ENCODE measurements around the gene RAB31.
"Not testable (repeated sequence)": the region's sequence is repeated elsewhere in the genome, so short reads cannot be mapped to it uniquely, and the experiment has no call there.

The RAB31 gene

GRCh38 chr18:9894454-9895068 is 186.5 kb downstream of the RAB31 start:
- DNase-seq: no peak

DNA sequence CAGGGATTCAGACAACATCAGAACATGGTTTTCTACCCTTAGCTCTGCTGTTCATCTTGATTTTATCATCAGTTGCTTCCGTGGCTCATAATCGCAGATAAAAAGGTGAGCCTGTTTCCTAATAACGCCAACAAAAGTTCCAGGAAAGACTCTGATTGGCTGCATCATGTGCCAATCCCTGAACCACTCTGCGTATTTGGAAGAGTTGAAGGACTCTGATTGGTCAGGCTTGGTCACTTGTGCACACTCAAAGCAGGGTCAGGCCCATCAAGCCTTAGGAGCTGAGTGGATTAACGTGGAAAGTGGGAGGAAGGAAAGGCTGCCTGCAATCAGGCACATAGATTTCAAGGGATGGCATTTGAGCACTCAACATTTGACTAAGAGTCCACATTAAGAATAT is 189.0 kb downstream of the RAB31 start:
- DNase-seq: no peak

GRCh38 chr18:9897787-9898291 is 189.7 kb downstream of the RAB31 start:
- not testable (repeated sequence) for DNase-seq

- DNase-seq: no peak
Measured at GRCh38 chr18:9898792-9899549, 190.9 kb downstream of the RAB31 start.

GRCh38 chr18:9899550-9899930 is 191.4 kb downstream of the RAB31 start:
- not testable (repeated sequence) for DNase-seq

DNA sequence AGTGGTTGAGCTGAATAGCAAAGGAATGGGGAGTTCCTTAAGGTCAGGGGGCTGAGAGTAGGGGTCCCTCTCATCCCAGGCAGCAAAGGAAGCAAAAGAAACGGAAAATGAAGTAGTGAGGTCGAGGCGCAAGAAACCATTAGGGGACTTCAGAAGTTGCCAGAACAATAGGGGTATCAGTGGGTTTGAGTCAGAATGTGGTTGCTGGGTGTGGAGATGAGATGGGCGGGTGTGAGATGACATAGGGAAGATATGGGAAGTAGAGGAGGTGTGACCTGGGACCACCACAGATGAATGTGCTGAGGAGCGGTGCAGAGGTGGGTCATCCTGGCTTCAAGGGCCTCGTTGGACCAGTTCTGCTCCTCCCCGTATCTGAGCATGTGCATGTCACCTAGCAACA is 192.6 kb downstream of the RAB31 start:
- no peak for DNase-seq

- DNase-seq: no peak
Measured at GRCh38 chr18:9901377-9901776, 193.3 kb downstream of the RAB31 start.

- DNase-seq: not testable (repeated sequence)
Measured at GRCh38 chr18:9902264-9902663, 194.2 kb downstream of the RAB31 start.

- no peak for DNase-seq
Measured at GRCh38 chr18:9902832-9903231, 194.7 kb downstream of the RAB31 start.

DNA sequence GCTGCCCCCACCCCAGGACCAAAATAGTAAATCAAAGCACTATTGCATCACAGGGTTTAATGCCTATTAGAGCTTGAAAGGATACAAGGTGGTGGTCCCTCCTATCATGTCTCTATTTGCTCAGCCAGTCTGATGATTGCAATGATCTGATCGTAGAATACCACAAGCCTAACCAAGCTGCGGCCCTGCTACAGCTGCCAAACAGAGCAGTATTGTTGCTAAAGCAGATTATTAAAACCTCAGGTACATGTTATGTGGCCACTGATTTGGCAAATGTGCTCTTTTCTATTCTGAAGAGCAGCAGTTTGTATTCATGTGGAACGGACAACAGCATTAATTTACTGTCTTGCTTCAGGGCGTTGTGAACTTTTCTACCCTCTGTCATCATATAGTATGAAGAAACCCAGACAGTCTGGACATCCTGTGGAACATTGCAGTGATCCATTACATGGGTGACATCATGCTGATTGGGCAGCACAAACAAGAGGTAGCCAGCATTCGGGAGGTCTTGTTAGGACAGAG is 197.4 kb downstream of the RAB31 start:
- DNase-seq: no peak

DNA sequence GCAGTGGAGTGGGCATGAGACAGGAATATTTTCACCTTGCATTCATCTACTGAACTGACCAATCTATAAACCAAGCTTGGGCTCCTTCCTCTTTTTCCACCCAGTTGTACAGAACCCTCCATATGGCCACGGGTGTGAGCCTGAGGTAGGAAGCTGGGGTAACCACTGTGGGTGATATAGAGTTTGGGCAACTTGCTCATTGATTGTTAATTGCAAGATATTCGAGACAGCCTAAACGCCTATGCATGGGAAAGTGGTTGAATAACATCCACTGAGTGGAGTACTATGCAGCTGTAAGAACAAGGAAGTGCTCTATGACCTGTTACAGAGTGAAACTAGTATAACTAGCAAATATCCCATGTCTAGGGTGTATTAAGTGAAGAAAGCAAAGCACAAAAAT is 198.4 kb downstream of the RAB31 start:
- no peak for DNase-seq

DNA sequence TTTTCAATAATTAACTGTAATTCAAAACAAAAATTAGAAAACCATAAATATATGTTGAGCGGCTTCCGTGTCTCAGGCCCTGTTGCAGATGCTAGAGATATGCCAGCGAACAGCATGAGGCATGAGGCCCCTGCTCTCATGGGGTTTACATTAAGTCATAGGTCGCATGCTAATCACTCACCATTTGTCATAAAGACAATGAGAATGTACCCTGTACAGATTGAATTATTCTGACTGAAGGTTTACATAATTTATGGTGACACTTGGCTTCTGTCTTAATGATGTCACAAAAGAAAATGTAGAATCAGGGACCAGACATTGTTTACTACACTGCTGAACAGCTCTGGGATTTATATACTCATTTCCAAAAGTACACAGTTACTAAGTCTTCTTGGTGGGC is 199.8 kb downstream of the RAB31 start:
- DNase-seq: no peak

GRCh38 chr18:9910071-9910470 is 202.0 kb downstream of the RAB31 start:
- DNase-seq: no peak

- DNase-seq: no peak
Measured at GRCh38 chr18:9910661-9911060, 202.6 kb downstream of the RAB31 start.

DNA sequence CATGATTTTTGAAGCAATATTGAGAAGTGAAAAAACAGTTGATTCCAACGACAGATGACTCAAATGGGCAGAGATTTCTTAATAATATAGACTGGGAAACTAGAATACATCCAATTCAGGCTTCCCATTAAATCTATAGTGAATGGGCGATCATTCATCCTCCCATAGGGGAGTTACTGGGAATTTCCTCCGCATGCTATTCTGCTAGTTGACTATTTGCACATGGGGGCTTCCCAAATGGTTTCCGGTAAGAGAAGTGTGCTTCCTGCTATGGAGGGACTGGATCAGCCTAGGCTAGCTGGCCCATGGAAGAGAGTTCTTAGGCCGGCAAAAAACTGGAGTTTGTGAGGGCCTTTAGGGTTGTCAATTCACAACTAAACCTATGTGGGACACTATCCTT is 203.1 kb downstream of the RAB31 start:
- DNase-seq: no peak

Data from SHP77 (cell line).